ENCODE results near the gene ANKRD16. TPM values are rescaled to one million over a fixed set of nuclear protein-coding genes. Genes with fewer than 3 reads are reported as not detected.
"Not testable (repeated sequence)": the region's sequence is repeated elsewhere in the genome, so short reads cannot be mapped to it uniquely, and the experiment has no call there.

Gene ANKRD16
- polyA plus RNA-seq, 3 donors = 1.4 to 2.9 (median 2.1) TPM

GRCh38 chr10:5841965-5842364 is 47.7 kb downstream of the ANKRD16 start:
- H3K27ac Mint-ChIP-seq = peak overlapping the region in 1 of 7 donors; percentile 26
- Histone ChIP-seq H3K36me3 (replicated peaks in 1 of 2; ENCODE audit: control insufficient read depth in 1 of 2, insufficient read depth in 2 of 2, low read length in 2 of 2) (no peaks in the 10 kb centered on the region), H4K20me1 (ENCODE audit: insufficient read depth, low read length) (no peaks in the 10 kb centered on the region), H3K4me3 (replicated peaks in 1 of 3; ENCODE audit: low read depth in 2 of 3, low read length in 3 of 3) (no peak overlapping the region), H3K4me1 (ENCODE audit: control insufficient read depth in 1 of 2, insufficient read depth in 2 of 2, low read length in 2 of 2) (peaks cover 6 to 9% of the 10 kb centered on the region in 2 donors), H2AFZ (ENCODE audit: insufficient read depth, low read depth, low read length, poor library complexity, severe bottlenecking) (no peak overlapping the region), H3K27me3 (ENCODE audit: control insufficient read depth in 2 of 2, insufficient read depth in 2 of 2, low read length in 2 of 2) (no peaks in the 10 kb centered on the region), H3K79me2 (ENCODE audit: insufficient read depth, low read length) (no peaks in the 10 kb centered on the region), H3K27ac (ENCODE audit: low read depth in 1 of 2, low read length in 2 of 2) (no peak overlapping the region), H3K4me2 (replicated peaks; ENCODE audit: extremely low read depth, low read length, poor library complexity, severe bottlenecking) (no peak overlapping the region), H3K9ac (ENCODE audit: insufficient read depth, low read length, poor library complexity, severe bottlenecking) (no peak overlapping the region), H3K9me3 (replicated peaks in 1 of 2; ENCODE audit: control insufficient read depth in 1 of 2, insufficient read depth in 1 of 2, low read length in 2 of 2) (no peaks in the 10 kb centered on the region)
- H3K4me1 Mint-ChIP-seq = peaks cover 15% of the 10 kb centered on the region
- peaks cover 0 to 2% (median 0%) of the 10 kb centered on the region in 7 donors for H3K9me3 Mint-ChIP-seq
- H3K36me3 Mint-ChIP-seq = no peaks in the 10 kb centered on the region
- H3K4me3 Mint-ChIP-seq = no peak overlapping the region
- DNase-seq = no peak
- intact Hi-C loops (cut with micrococcal nuclease) = no loop called here
- TF ChIP-seq CTCF (IDR thresholded peaks at IDR 0.05) = no peak
- H3K27me3 Mint-ChIP-seq (ENCODE audit: low read depth in 3 of 3) = peaks cover 0 to 9% (median 4%) of the 10 kb centered on the region in 3 donors
- 96% methylated on average over 11 of the region's 14 CpGs for WGBS (ENCODE audit: insufficient coverage)

DNA sequence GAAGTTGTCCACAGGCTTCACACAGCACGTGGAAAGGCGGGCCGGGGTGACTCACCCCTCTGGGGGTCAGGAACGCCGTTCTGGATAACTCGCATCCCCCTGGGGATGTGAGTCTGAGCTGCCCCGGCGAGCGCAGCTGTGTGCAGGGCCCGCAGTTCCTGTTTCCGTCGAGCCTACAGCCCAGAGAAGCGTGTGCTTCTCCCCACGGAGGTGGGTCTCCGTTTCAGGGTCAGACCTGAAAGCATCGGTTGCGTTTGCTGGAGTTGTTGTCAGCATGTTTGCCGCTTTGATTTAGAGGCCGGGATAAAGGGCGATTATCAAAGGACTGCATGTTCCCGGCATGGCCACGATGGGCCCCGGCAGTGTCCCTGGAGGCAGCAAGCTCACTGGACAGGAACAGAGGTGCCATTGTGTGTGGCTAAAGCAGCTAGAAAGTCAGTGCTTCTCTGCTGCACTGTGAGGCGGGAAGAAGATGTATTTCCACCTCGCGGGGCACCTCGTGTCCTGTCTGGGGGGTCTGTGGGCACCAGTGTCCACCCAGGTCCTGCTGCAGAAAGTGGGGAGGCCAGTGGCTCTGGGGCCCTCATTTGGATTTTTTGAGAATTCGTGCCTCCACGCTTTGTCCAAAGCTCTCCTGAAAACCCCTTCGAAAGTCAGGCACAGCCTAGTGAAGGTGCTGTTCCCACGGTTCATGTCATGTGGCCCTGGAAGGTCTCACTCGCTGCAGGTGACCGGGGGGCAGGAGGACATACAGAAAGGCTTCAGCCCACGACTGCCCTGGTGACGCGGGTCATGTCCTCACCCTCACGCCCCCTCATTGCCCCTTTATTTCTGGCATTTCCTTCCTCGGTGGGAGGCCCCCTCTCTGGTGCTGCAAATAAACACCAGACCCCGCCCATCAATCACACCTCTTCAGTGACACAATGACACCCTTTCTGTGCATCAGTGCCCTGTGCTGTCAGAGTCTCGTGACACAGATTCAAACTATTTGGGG is 49.1 kb downstream of the ANKRD16 start:
- intact Hi-C loops (cut with micrococcal nuclease) = no loop called here
- Mint-ChIP-seq H3K36me3 (no peaks in the 10 kb centered on the region), H3K4me3 (peak overlapping the region; percentile 58 to 72), H3K27ac (peak overlapping the region in 2 of 7 donors; percentile 28 to 67), H3K9me3 (peaks cover 0 to 2% (median 0%) of the 10 kb centered on the region in 7 donors), H3K27me3 (ENCODE audit: low read depth in 3 of 3) (peaks cover 0 to 9% (median 4%) of the 10 kb centered on the region in 3 donors), H3K4me1 (peaks cover 8% of the 10 kb centered on the region)
- Histone ChIP-seq H3K27me3 (ENCODE audit: control insufficient read depth in 2 of 2, insufficient read depth in 2 of 2, low read length in 2 of 2) (no peaks in the 10 kb centered on the region), H2AFZ (ENCODE audit: insufficient read depth, low read depth, low read length, poor library complexity, severe bottlenecking) (peak overlapping the region; percentile 61), H3K4me2 (replicated peaks; ENCODE audit: extremely low read depth, low read length, poor library complexity, severe bottlenecking) (peak overlapping the region; percentile 10), H3K27ac (ENCODE audit: low read depth in 1 of 2, low read length in 2 of 2) (peak overlapping the region in 1 of 2 donors; percentile 7), H3K4me1 (ENCODE audit: control insufficient read depth in 1 of 2, insufficient read depth in 2 of 2, low read length in 2 of 2) (peaks cover 6 to 9% of the 10 kb centered on the region in 2 donors), H3K4me3 (replicated peaks in 1 of 3; ENCODE audit: low read depth in 2 of 3, low read length in 3 of 3) (no peak overlapping the region), H3K9me3 (replicated peaks in 1 of 2; ENCODE audit: control insufficient read depth in 1 of 2, insufficient read depth in 1 of 2, low read length in 2 of 2) (no peaks in the 10 kb centered on the region), H3K9ac (ENCODE audit: insufficient read depth, low read length, poor library complexity, severe bottlenecking) (no peak overlapping the region), H4K20me1 (ENCODE audit: insufficient read depth, low read length) (no peaks in the 10 kb centered on the region), H3K79me2 (ENCODE audit: insufficient read depth, low read length) (no peaks in the 10 kb centered on the region), H3K36me3 (replicated peaks in 1 of 2; ENCODE audit: control insufficient read depth in 1 of 2, insufficient read depth in 2 of 2, low read length in 2 of 2) (no peaks in the 10 kb centered on the region)
- 53% methylated on average over 39 of the region's 40 CpGs for WGBS (ENCODE audit: insufficient coverage)
- no peak for TF ChIP-seq CTCF (IDR thresholded peaks at IDR 0.05)
- DNase-seq = peak; percentile 22 to 42 (median 29)

DNA sequence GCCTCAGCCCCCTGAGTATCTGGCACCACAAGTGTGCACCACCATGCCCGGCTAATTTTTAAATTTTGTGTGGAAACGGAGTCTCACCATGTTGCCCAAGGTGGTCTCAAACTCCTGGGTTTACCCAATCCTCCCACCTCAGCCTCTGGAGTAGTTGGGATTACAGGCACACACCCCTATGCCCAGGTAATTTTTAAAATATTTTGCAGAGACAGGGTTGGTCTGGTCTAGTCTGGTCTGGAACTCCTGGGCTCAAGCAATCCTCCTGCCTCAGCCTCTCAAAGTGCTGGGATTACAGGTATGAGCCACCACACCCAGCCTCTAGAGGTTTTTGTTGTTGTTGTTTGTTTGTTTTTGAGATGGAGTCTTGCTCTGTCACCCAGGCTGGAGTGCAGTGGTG is 53.5 kb downstream of the ANKRD16 start:
- H3K27ac ChIP-seq (ENCODE audit: low read depth in 1 of 2, low read length in 2 of 2); H3K4me1 ChIP-seq (ENCODE audit: control insufficient read depth in 1 of 2, insufficient read depth in 2 of 2, low read length in 2 of 2); H3K9ac ChIP-seq (ENCODE audit: insufficient read depth, low read length, poor library complexity, severe bottlenecking); DNase-seq; H3K79me2 ChIP-seq (ENCODE audit: insufficient read depth, low read length); H3K4me1 Mint-ChIP-seq; H3K27ac Mint-ChIP-seq; H2AFZ ChIP-seq (ENCODE audit: insufficient read depth, low read depth, low read length, poor library complexity, severe bottlenecking); intact Hi-C loops (cut with micrococcal nuclease); H3K27me3 Mint-ChIP-seq (ENCODE audit: low read depth in 3 of 3); H3K4me3 Mint-ChIP-seq; H4K20me1 ChIP-seq (ENCODE audit: insufficient read depth, low read length); H3K9me3 Mint-ChIP-seq; H3K4me2 ChIP-seq (replicated peaks; ENCODE audit: extremely low read depth, low read length, poor library complexity, severe bottlenecking); H3K9me3 ChIP-seq (replicated peaks in 1 of 2; ENCODE audit: control insufficient read depth in 1 of 2, insufficient read depth in 1 of 2, low read length in 2 of 2); H3K36me3 ChIP-seq (replicated peaks in 1 of 2; ENCODE audit: control insufficient read depth in 1 of 2, insufficient read depth in 2 of 2, low read length in 2 of 2); H3K4me3 ChIP-seq (replicated peaks in 1 of 3; ENCODE audit: low read depth in 2 of 3, low read length in 3 of 3); H3K36me3 Mint-ChIP-seq; H3K27me3 ChIP-seq (ENCODE audit: control insufficient read depth in 2 of 2, insufficient read depth in 2 of 2, low read length in 2 of 2): not testable (repeated sequence)
- 100% methylated on average over 2 of the region's 2 CpGs for WGBS (ENCODE audit: insufficient coverage)

All from CD14-positive monocyte (primary cell).